Activated gamma-delta T cell (primary cell): ENCODE data around the gene CXCL6.

Experiments
- DNase-seq: peaks from one replicate; lab custom pipeline; 2025; lab: John Stamatoyannopoulos, UW

Gene CXCL6

GRCh38 chr4:73842696-73843095 is 6.2 kb downstream of the CXCL6 start:
- no peak for DNase-seq

GRCh38 chr4:73843369-73843768 is 6.9 kb downstream of the CXCL6 start:
- no peak for DNase-seq

GRCh38 chr4:73844345-73844744 is 7.9 kb downstream of the CXCL6 start:
- no peak for DNase-seq

GRCh38 chr4:73844806-73845205 is 8.3 kb downstream of the CXCL6 start:
- no peak for DNase-seq

GRCh38 chr4:73847526-73848182 is 11.2 kb downstream of the CXCL6 start:
- DNase-seq: no peak

- DNase-seq: no peak
Observed at GRCh38 chr4:73848183-73848777, 11.8 kb downstream of the CXCL6 start.

GRCh38 chr4:73850261-73850970 is 13.9 kb downstream of the CXCL6 start:
- DNase-seq: no peak

GRCh38 chr4:73851293-73851692 is 14.8 kb downstream of the CXCL6 start:
- DNase-seq: no peak

GRCh38 chr4:73852771-73853170 is 16.3 kb downstream of the CXCL6 start:
- no peak for DNase-seq

- DNase-seq: no peak
Observed at GRCh38 chr4:73853246-73853704, 16.8 kb downstream of the CXCL6 start, which contains the start of gene PF4V1. Gene PF4V1, plus strand, starts transcription at chr4:73853296. Its CDS starts 67 bp downstream, at chr4:73853363.

GRCh38 chr4:73853718-73854473 is 17.4 kb downstream of the CXCL6 start:
- DNase-seq: no peak

GRCh38 chr4:73855406-73855805 is 18.9 kb downstream of the CXCL6 start:
- DNase-seq: no peak

GRCh38 chr4:73856518-73856917 is 20.0 kb downstream of the CXCL6 start:
- no peak for DNase-seq

- no peak for DNase-seq
Observed at GRCh38 chr4:73859614-73860088, 23.2 kb downstream of the CXCL6 start.

- DNase-seq: no peak
Observed at GRCh38 chr4:73860181-73860580, 23.7 kb downstream of the CXCL6 start.

- no peak for DNase-seq
Observed at GRCh38 chr4:73860917-73861316, 24.4 kb downstream of the CXCL6 start.

- DNase-seq: no peak
Observed at GRCh38 chr4:73862322-73862721, 25.8 kb downstream of the CXCL6 start.

GRCh38 chr4:73864365-73864764 is 27.9 kb downstream of the CXCL6 start:
- DNase-seq: no peak

- DNase-seq: no peak
Observed at GRCh38 chr4:73864961-73865360, 28.5 kb downstream of the CXCL6 start.

GRCh38 chr4:73865431-73866096 is 29.1 kb downstream of the CXCL6 start:
- DNase-seq: no peak

GRCh38 chr4:73866246-73866645 is 29.8 kb downstream of the CXCL6 start:
- DNase-seq: no peak

- DNase-seq: no peak
Observed at GRCh38 chr4:73867783-73868182, 31.3 kb downstream of the CXCL6 start.
